GM18498 (cell line): ENCODE measurements around the gene ULK4.
"Not testable (repeated sequence)": the region's sequence is repeated elsewhere in the genome, so short reads cannot be mapped to it uniquely, and the experiment has no call there.

ENCODE experiments used
- ATAC-seq: cut with Tn5 transposase; IDR thresholded peaks from one replicate; pipeline ENCODE4 v1.9.1; 2021; ENCODE audit warnings: mild to moderate bottlenecking, moderate library complexity; ENCODE audit not compliant: unreplicated experiment

Gene ULK4

GRCh38 chr3:41284934-41285333 lies 677.0 kb downstream of the ULK4 start:
- ATAC-seq: not testable (repeated sequence)

DNA sequence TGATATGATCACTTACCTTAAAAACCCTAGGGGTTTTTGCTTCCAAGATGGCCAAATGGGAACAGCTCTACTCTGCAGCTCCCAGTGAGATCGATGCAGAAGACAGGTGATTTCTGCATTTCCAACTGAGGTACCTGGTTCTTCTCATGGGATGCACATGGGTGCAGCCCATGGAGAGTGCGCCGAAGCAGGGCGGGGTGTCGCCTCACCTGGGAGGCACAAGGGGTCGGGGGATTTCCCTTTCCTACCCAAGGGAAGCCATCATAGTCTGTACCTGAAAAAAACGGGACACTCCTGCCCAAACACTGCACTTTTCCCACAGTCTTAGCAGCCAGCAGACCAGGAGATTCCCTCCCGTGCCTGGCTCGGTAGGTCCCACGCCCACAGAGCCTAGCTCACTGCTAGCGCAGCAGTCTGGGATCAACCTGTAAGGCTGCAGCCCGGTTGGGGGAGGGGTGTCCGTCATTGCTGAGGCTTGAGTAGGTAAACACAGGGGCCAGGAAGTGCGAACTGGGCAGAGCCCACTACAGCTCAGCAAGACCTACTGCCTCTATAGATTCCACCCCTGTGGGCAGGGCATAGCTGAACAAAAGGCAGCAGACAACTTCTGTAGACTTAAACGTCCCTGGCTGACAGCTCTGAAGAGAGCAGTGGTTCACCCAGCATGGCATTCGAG lies 684.0 kb downstream of the ULK4 start:
- ATAC-seq: no peak

DNA sequence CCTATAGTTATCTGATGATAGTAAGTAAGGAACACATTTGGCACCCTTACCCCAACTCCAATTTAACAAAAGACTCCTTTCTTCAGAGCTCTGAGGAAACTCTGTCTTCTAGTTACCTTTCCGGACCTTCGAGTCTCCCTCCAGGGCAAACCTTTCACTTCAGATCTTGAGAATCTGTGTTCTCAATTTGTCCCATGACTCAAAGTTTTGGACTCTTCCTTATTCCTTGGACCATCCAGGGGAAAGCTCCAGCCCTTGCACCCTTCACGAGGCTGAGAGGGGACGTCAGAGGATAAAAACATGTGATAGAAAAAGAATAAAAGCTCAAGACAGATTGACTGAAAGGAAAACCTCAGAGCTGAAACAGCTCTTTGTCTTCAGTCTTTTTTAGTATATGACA lies 685.7 kb downstream of the ULK4 start:
- no peak for ATAC-seq

DNA sequence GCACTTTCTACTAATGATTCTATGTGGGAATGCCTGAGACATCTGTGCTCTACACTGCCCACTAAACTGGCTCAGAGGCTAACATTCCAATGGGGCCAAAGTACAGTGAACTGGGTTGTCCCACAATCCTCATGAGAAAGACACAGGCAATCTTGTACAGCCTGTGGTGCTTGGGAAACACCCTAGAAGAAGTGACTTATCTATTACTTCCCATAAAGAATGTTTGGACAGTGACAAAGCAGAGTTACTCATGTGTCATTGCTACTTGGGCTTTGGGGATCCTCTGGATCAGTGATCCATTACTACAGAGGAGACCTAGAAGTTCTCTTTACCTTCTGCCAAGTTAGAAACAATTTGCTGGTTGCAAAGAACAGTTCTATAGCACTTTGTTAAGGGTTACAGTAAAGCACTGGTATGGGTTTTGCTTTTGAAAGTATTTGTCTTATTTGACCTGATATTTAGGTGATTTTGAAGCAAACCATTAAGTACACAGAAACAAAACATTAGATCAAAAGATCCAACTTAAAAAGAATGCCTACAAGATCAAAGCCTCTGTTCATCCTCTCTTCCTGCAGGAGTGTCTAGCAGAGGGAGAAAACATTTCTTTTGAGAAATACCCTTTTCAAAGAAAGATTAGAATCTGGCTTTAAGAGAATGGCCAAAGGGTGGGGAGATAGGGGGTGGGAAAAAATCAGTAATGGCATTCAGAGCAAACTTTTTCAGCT lies 686.8 kb downstream of the ULK4 start:
- ATAC-seq: no peak

GRCh38 chr3:41272667-41273066 lies 689.2 kb downstream of the ULK4 start:
- no peak for ATAC-seq

DNA sequence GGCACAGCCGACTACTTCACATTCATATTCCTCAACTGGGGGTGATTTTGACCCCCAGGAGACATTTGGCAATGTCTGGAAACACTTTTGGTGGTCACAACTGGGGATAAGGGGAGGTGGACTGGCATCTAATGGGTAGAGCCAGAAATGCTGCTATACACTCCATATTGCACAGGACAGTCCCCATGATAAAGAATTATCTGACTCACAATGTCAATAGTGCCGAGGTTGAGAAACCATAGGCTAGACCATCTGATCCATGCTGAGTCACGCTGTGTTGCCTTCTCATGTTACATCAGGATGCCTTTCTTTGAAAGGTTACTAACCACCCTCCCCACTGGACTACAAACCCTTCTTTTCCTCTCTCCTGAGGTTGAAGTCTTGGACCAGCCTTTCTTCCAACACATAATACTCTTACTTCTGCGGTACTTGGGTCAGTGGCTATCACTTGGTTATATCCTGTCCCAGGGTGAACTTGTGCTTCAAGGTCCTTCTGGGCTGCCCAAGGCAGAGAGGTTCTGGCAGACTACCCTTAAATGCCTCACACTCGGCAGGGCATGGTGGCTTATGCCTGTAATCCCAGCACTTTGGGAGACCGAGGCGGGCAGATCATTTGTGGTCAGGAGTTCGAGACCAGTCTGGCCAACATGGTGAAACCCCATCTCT lies 693.8 kb downstream of the ULK4 start:
- no peak for ATAC-seq

GRCh38 chr3:41265823-41266273 lies 696.1 kb downstream of the ULK4 start:
- no peak for ATAC-seq

GRCh38 chr3:41265011-41265545 lies 696.8 kb downstream of the ULK4 start:
- no peak for ATAC-seq

GRCh38 chr3:41260063-41260450 lies 701.8 kb downstream of the ULK4 start:
- ATAC-seq: no peak

- ATAC-seq: no peak
These were observed 702.3 kb downstream of the ULK4 start for GRCh38 chr3:41259449-41260062.

- no peak for ATAC-seq
These were observed 703.6 kb downstream of the ULK4 start for GRCh38 chr3:41258239-41258800.

DNA sequence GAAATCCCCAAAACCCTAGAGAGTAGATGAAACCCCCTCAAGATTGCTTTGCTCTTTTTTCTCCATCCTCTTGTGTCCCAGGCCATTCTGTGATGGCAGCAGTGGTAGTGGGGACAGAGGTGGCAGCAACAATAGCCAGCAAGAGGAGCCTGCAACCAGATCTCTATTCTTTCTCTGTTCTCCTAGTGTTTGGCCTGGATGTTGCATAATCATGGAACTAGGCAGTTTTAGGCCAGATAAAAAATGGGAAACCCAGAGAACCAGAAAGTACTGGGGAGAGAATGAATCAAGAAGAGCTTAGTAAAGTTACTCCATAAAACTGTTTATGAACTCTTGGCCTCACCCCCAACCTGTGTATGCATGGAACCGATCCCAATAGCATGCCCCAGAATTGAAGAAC lies 710.3 kb downstream of the ULK4 start:
- no peak for ATAC-seq

DNA sequence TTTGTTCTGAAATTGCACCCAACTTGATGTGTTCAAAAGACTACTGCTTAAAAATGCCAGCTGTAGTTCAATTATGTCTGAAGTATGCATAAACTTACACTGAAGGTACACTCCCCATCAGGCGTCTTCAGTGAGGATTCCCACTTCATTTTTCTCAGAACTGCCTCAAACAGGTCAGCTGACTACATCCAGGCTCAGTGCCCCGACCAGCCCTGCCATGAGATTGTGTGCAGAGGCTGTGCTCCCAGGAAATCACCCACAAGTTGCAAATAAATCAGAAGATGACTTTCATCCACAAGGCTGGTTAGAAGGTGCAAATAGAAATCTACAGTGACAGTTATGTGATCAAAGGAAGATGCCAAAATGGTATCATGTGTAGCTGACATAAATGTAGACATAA lies 711.1 kb downstream of the ULK4 start:
- no peak for ATAC-seq

- ATAC-seq: no peak
These were observed 712.6 kb downstream of the ULK4 start for GRCh38 chr3:41249318-41249717.

DNA sequence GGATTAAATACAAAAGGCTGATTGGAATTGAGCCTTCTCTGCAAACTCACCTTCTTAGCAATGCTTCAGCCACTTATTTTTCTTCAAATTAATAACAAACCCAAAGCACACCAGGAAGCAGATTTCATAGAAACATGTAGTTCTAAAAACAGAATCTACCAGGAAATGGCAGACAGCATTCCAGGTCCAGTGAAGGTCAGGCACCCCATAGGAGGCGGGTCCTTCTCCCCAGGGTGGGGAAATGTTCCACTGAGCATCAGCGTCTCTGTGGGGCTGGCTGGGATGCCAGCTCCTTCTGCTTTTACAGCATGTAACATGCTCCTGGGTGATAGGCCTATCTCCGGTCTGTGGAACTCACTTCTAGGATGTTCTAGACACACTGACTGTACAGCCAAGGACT lies 713.4 kb downstream of the ULK4 start:
- no peak for ATAC-seq

DNA sequence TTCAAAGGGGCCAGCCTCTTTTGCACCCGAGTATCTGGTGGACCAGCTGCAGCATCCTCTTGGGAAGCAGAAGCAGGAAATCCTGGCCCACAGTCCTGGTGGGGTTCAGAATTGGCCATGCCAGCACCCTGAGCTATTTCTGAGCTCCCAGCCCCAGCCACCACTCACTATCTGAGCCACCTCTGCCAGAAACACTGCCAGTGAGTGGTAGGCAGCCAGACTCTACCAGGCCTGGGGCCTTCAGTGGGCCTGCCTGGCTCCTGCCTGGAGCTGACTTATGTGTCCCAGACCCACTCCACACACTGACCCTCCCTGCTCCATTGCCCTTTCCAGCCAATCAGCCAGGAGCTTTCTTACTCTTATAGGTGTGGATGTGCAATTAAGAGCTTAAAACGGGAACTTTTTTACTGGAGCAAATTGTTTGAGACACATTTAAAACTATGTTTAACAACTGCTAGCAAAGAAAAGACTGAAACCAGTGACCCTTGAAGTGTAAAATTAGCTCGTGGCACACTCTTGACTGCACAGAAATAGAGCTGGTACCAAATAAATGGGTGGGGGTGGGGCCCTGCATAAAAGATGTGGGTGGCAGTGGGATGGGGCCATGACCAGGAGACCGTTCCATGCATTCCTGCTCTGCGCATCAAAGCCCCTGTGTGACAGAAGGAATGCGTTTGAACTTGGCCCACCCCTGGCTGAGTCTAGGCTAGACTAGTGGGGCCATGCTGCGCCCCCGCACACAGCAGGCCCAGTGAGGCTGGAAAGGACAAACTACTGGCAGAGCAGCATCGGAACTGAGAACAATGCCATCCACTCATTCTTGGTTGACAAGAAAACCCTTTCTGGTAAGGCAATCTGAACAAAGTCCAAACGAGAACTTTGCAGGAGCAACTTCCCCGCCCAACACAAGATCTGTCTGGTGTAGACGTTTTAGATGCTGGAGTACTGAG lies 714.6 kb downstream of the ULK4 start:
- no peak for ATAC-seq

- no peak for ATAC-seq
These were observed 717.1 kb downstream of the ULK4 start for GRCh38 chr3:41244620-41245336.

GRCh38 chr3:41243183-41243582 lies 718.7 kb downstream of the ULK4 start:
- ATAC-seq: no peak
